ENCODE measurements around the gene BMF. TPM values are rescaled to one million over a fixed set of nuclear protein-coding genes. Genes with fewer than 3 reads are reported as not detected.
"Not testable (repeated sequence)": the region's sequence is repeated elsewhere in the genome, so short reads cannot be mapped to it uniquely, and the experiment has no call there.

The BMF gene
- total RNA-seq, 4 donors from 2014 or later: 31.9 to 49.3 (median 37.2) TPM

DNA sequence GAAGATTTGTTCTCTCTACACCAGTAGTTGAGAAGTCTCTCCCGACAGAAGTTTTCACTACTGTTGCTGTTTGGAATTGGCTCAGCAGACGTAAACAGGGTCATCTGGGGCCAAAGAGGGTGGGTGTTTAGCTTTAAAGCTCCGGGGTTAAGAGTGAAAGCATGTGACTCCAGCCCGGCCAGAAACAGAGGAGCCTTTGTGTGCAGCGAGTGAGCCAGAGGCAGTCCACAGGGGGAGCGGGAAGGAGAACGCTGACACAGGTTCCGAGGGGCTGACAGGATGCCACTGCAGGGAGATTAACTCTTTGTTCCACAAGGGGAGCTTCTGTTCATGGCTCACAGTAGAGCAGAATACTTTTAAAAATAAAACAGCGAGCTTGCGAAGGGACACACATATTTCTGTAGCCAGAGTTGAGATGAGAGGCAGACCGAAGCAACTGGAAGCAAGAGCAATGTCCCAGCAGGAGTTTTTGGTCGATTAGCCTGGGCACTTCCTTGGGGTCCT, 26.9 kb downstream of the BMF start:
- Histone ChIP-seq H3K4me3 (replicated peaks in 1 of 3) (peak overlapping the region in 1 of 3 donors; percentile 1), H3K9me3 (no peaks in the 10 kb centered on the region), H3K27ac (peak overlapping the region; percentile 87 to 92 (median 89)), H3K4me1 (peaks cover 70 to 73% of the 10 kb centered on the region in 2 donors), H3K36me3 (no peaks in the 10 kb centered on the region), H3K27me3 (no peaks in the 10 kb centered on the region)
- peak; percentile 81 to 87 for DNase-seq
- WGBS, 2 donors: 7% methylated on average over 12 of the region's 12 CpGs
- TF ChIP-seq POLR2A (IDR thresholded peaks at IDR 0.05): peak; percentile 32 to 75
- TF ChIP-seq, protein P1, sequence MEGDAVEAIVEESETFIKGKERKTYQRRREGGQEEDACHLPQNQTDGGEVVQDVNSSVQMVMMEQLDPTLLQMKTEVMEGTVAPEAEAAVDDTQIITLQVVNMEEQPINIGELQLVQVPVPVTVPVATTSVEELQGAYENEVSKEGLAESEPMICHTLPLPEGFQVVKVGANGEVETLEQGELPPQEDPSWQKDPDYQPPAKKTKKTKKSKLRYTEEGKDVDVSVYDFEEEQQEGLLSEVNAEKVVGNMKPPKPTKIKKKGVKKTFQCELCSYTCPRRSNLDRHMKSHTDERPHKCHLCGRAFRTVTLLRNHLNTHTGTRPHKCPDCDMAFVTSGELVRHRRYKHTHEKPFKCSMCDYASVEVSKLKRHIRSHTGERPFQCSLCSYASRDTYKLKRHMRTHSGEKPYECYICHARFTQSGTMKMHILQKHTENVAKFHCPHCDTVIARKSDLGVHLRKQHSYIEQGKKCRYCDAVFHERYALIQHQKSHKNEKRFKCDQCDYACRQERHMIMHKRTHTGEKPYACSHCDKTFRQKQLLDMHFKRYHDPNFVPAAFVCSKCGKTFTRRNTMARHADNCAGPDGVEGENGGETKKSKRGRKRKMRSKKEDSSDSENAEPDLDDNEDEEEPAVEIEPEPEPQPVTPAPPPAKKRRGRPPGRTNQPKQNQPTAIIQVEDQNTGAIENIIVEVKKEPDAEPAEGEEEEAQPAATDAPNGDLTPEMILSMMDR (IDR thresholded peaks at IDR 0.05): no peak
- intact Hi-C loops (cut with DNase I): no loop called here

DNA sequence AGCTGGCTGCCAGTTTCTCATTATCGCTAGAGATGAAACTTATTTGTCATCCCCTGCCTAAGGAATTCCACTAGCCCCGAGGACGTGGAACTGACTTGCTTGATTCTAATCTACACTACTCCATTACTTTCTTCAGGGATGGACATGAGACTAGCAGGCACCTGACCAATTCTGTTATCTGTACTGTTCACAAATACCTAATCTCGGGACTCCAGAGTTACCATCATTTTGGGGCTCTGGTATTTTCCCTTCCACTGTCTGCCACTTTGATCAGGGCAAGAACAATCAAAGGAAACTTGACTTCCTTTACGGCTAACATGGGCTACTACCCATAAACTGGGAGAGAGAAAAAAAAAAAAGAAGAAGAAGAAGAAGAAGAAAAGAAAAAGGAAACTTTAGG, 27.8 kb downstream of the BMF start:
- intact Hi-C loops (cut with DNase I): no loop called here
- WGBS, 2 donors: 55 to 58% methylated on average over 5 of the region's 5 CpGs
- Histone ChIP-seq H3K4me1 (peaks cover 68 to 72% of the 10 kb centered on the region in 2 donors), H3K27me3 (no peaks in the 10 kb centered on the region), H3K4me3 (replicated peaks in 1 of 3) (peak overlapping the region in 1 of 3 donors; percentile 1), H3K27ac (peak overlapping the region; percentile 87 to 92 (median 89)), H3K9me3 (no peaks in the 10 kb centered on the region), H3K36me3 (no peaks in the 10 kb centered on the region)
- no peak for DNase-seq
- TF ChIP-seq, protein P1 (IDR thresholded peaks at IDR 0.05): no peak
- no peak for TF ChIP-seq POLR2A (IDR thresholded peaks at IDR 0.05)

DNA sequence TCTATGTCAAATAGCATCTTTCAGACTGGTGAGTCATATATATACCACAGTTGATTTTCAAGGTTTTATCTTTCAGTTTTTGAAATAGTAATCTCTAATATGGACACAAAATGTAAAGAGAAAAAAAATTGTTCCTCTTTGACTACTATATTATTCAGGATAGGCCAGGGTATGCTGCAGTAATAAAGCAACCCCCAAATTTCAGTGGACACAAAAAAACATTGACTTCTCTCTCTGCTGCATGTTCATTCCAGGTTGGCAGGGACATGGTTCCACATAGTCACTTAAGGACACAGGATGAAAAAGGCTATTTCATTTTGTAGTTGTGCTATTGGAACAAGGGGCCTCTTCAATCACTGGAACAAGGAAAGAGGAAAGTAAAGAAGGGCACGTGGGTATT, 28.6 kb downstream of the BMF start:
- Histone ChIP-seq H3K4me3 (replicated peaks in 1 of 3) (no peak overlapping the region), H3K4me1 (peaks cover 68 to 73% of the 10 kb centered on the region in 2 donors), H3K9me3 (no peaks in the 10 kb centered on the region), H3K36me3 (no peaks in the 10 kb centered on the region), H3K27me3 (no peaks in the 10 kb centered on the region), H3K27ac (peak overlapping the region; percentile 87 to 92 (median 89))
- intact Hi-C loops (cut with DNase I): no loop called here
- WGBS, 2 donors: 41 to 42% methylated on average over 1 of the region's 1 CpG
- no peak for DNase-seq
- TF ChIP-seq POLR2A (IDR thresholded peaks at IDR 0.05): no peak
- TF ChIP-seq, protein P1 (IDR thresholded peaks at IDR 0.05): no peak

DNA sequence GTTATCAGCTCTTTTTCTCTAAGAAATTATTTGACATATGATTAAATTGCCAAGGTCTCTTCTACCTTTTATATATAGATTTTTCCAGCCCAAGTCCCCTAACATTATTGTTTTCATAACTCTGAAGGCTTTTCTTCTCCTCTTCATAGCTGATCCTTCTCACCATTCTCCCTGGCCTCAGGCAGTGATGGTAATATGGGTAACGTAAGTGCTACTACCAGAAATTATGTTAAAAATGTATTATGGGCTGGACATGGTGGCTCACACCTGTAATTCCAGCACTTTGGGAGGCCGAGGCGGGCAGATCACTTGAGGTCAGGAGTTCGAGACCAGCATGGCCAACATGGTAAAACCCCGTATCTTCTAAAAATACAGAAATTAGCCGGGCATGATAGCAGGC, 29.2 kb downstream of the BMF start:
- intact Hi-C loops (cut with DNase I): no loop called here
- no peaks in the 10 kb centered on the region for H3K27me3 ChIP-seq
- no peak for TF ChIP-seq POLR2A (IDR thresholded peaks at IDR 0.05)
- TF ChIP-seq, protein P1 (IDR thresholded peaks at IDR 0.05): no peak
- H3K4me1 ChIP-seq: peaks cover 67 to 72% of the 10 kb centered on the region in 2 donors
- no peaks in the 10 kb centered on the region for H3K36me3 ChIP-seq
- DNase-seq: no peak
- WGBS, 2 donors: 94 to 95% methylated on average over 6 of the region's 6 CpGs
- H3K27ac ChIP-seq: peak overlapping the region; percentile 4 to 92 (median 89)
- no peak overlapping the region for H3K4me3 ChIP-seq (replicated peaks in 1 of 3)
- H3K9me3 ChIP-seq: no peaks in the 10 kb centered on the region

DNA sequence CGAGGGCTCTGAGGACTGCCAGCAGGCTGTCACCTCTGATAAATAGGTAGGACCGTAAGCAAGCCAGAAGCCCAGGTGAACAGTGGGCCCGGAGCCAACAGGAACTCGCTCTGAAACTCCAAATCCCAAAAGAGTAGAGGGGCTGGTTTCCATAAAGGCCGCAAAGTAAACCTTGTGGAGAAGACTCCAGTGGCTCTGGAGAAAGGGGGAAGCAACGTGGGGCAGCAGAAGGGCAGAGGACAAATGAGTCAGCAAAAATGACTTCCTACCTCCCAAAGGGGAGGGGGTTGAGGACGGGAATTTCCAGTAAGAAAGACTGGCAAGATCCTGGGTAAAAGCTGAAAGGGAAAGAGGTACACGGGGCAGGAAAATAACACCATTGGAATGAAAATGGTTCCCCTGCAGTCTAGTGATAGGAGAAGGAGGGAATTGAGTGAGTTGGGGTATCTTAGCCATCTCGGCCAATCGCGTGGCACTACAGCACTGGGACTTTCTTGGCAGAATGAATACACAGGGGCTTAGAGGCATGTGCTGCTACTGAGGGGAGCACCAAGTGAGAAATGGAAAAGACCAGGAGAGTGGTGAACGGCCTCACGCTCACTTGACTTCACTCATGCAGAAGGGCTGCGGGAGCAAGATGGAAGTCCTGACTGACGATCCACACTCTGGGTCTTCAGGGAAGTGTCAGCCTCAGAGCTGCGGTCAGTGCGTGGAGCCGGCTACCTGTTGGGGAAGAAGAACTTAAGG, 33.2 kb downstream of the BMF start:
- Histone ChIP-seq H3K27me3 (no peaks in the 10 kb centered on the region), H3K9me3 (no peaks in the 10 kb centered on the region), H3K4me3 (replicated peaks in 1 of 3) (no peak overlapping the region), H3K36me3 (no peaks in the 10 kb centered on the region), H3K4me1 (peaks cover 33 to 36% of the 10 kb centered on the region in 2 donors), H3K27ac (peak overlapping the region; percentile 75 to 94 (median 85))
- peak; percentile 40 to 41 for DNase-seq
- no peak for TF ChIP-seq POLR2A (IDR thresholded peaks at IDR 0.05)
- TF ChIP-seq, protein P1 (IDR thresholded peaks at IDR 0.05): no peak
- WGBS, 2 donors: 52 to 56% methylated on average over 17 to 18 of the region's 18 CpGs
- intact Hi-C loops (cut with DNase I): no loop called here

DNA sequence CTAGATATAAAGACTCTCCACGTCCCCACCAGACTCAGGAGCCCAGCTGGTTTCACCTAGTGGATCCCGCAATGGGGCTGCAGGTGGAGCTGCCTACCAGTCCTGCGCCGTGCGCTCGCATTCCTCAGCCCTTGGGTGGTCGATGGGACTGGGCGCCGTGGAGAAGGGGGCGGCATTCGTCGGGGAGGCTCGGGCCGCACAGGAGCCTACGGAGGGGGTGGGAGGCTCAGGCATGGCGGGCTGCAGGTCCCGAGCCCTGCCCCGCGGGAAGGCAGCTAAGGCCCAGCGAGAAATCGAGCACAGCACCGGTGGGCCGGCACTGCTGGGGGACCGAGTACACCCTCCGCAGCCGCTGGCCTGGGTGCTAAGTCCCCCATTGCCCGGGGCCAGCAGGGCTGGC, 34.0 kb downstream of the BMF start:
- H3K36me3 ChIP-seq; H3K4me3 ChIP-seq (replicated peaks in 1 of 3); H3K9me3 ChIP-seq; H3K27me3 ChIP-seq; DNase-seq; intact Hi-C loops (cut with DNase I): not testable (repeated sequence)
- 92 to 98% methylated on average over 19 to 24 of the region's 27 CpGs for WGBS, 2 donors
- Histone ChIP-seq H3K4me1 (peaks cover 37% of the 10 kb centered on the region in 2 donors), H3K27ac (peak overlapping the region; percentile 75 to 94 (median 85))

DNA sequence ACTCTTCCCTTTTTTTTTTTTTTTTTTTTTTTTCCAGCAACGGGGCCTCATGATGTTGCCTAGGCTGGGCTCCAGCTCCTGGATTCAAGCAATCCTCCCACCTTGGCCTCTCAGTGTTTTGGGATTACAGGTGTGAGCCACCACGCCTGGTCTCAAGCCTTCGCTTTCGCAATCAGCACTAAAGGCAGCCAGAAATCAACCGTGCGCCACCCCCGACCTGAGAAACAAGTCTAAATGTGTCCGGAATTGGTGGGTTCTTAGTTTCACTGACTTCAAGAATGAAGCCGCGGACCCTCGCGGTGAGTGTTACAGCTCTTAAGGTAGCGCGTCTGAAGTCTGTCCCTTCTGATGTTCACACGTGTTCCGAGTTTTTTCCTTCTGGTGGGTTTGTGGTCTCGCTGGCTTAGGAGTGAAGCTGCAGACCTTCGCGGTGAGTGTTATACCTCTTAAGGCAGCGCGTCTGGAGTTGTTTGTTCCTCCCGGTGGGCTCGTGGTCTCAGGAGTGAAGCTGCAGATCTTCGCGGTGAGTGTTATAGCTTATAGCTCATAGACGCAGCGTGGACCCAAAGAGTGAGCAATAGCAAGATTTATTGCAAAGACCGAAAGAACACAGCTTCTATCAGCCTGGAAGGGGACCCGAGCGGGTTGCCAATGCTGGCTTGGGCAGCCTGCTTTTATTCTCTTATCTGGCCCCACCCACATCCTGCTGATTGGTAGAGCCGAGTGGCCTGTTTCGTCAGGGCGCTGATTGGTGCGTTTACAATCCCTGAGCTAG, 34.8 kb downstream of the BMF start:
- DNase-seq; H3K27me3 ChIP-seq; H3K4me3 ChIP-seq (replicated peaks in 1 of 3); intact Hi-C loops (cut with DNase I); H3K9me3 ChIP-seq; H3K27ac ChIP-seq; H3K36me3 ChIP-seq: not testable (repeated sequence)
- H3K4me1 ChIP-seq: peaks cover 40 to 44% of the 10 kb centered on the region in 2 donors
- WGBS, 2 donors: 92 to 93% methylated on average over 34 of the region's 34 CpGs

Measured in thyroid gland (tissue), 4 donors.